Neuronal stem cell (in vitro differentiated cells): Measurements from ENCODE around the gene POSTN.

Experiments used
- DNase-seq: peaks from one replicate; pipeline ENCODE4 v3.0.0-alpha.2; 2013; ENCODE audit warnings: low spot score
- H2AFZ ChIP-seq: one replicate; pipeline ENCODE4 v1.6.1; 2013; ENCODE audit warnings: mild to moderate bottlenecking, low read length, inconsistent platforms
- H2AK5ac ChIP-seq: 2 replicates; pipeline ENCODE4 v1.6.1; 2013; ENCODE audit warnings: low read depth, mild to moderate bottlenecking, inconsistent platforms, low read length, moderate library complexity, mixed read lengths
- H2BK120ac ChIP-seq: 2 replicates; pipeline ENCODE4 v1.6.1; 2013; ENCODE audit warnings: low read depth, mild to moderate bottlenecking, inconsistent platforms, low read length, moderate library complexity, mixed read lengths
- H2BK12ac ChIP-seq: one replicate; pipeline ENCODE4 v1.6.1; 2013; ENCODE audit warnings: low read length, inconsistent platforms
- H2BK15ac ChIP-seq: 2 replicates; pipeline ENCODE4 v1.6.1; 2013; ENCODE audit warnings: mild to moderate bottlenecking, low read length, inconsistent platforms, mixed read lengths
- H2BK5ac ChIP-seq: one replicate; pipeline ENCODE4 v1.6.1; 2013; ENCODE audit warnings: inconsistent platforms, mild to moderate bottlenecking, low read length, moderate library complexity
- H3K14ac ChIP-seq: one replicate; pipeline ENCODE4 v1.6.1; 2013; ENCODE audit warnings: low read length, inconsistent platforms
- H3K18ac ChIP-seq: 2 replicates; pipeline ENCODE4 v1.6.1; 2013; ENCODE audit warnings: low read length, inconsistent platforms
- H3K23ac ChIP-seq: 2 replicates; pipeline ENCODE4 v1.6.1; 2013; ENCODE audit warnings: low read depth, mild to moderate bottlenecking, mixed read lengths, low read length, inconsistent platforms; ENCODE audit not compliant: poor library complexity
- H3K27ac ChIP-seq: replicated peaks from 3 replicates; pipeline ENCODE4 v1.5.1; 2013; ENCODE audit warnings: low read length, inconsistent platforms
- H3K27me3 ChIP-seq, 3 experiments: 2 replicates each; pipeline ENCODE4 v1.6.1; 2013; ENCODE audit warnings: low read length in 3 of 3, mild to moderate bottlenecking in 2 of 3, inconsistent platforms in 1 of 3, low read depth in 1 of 3, mixed read lengths in 1 of 3, moderate library complexity in 1 of 3; ENCODE audit not compliant: control insufficient read depth in 3 of 3, insufficient read depth in 3 of 3
- H3K36me3 ChIP-seq, 2 donors: replicated peaks in 1 of 2; 2 replicates each; pipeline ENCODE4 v1.6.1; 2013; ENCODE audit warnings: low read length in 2 of 2; ENCODE audit not compliant: control insufficient read depth in 2 of 2, insufficient read depth in 2 of 2
- H3K4ac ChIP-seq: 2 replicates; pipeline ENCODE4 v1.6.1; 2013; ENCODE audit warnings: inconsistent platforms, mild to moderate bottlenecking, low read length, moderate library complexity
- H3K4me1 ChIP-seq, 2 donors: 1 replicate in 1 of 2; 2 replicates in 1 of 2; pipeline ENCODE4 v1.6.1; 2013; ENCODE audit warnings: low read length in 2 of 2, low read depth in 1 of 2; ENCODE audit not compliant: control insufficient read depth in 2 of 2, insufficient read depth in 1 of 2
- H3K4me2 ChIP-seq: one replicate; pipeline ENCODE4 v1.6.1; 2013; ENCODE audit warnings: mild to moderate bottlenecking, low read length, inconsistent platforms; ENCODE audit not compliant: insufficient read depth, poor library complexity, severe bottlenecking
- H3K4me3 ChIP-seq, 2 donors: 2 replicates each; pipeline ENCODE4 v1.5.1; 2013; ENCODE audit warnings: low read length in 2 of 2, mild to moderate bottlenecking in 2 of 2, inconsistent platforms in 1 of 2, moderate library complexity in 1 of 2
- H3K79me1 ChIP-seq: one replicate; pipeline ENCODE4 v1.6.1; 2013; ENCODE audit warnings: low read depth, mild to moderate bottlenecking, inconsistent platforms, low read length, moderate library complexity
- H3K9ac ChIP-seq: one replicate; pipeline ENCODE4 v1.6.1; 2013; ENCODE audit warnings: mild to moderate bottlenecking, low read depth, low read length, inconsistent platforms; ENCODE audit not compliant: poor library complexity
- H3K9me3 ChIP-seq, 2 donors: replicated peaks in 1 of 2; 2 replicates each; pipeline versions ENCODE3 to v1.6.1; 2013; ENCODE audit warnings: low read length in 2 of 2, mild to moderate bottlenecking in 2 of 2, inconsistent platforms in 1 of 2, low read depth in 1 of 2, mixed read lengths in 1 of 2, moderate library complexity in 1 of 2; ENCODE audit not compliant: control insufficient read depth in 2 of 2, insufficient read depth in 1 of 2
- H4K8ac ChIP-seq: one replicate; pipeline ENCODE4 v1.6.1; 2013; ENCODE audit warnings: low read depth, mild to moderate bottlenecking, inconsistent platforms, low read length, moderate library complexity
- H4K91ac ChIP-seq: one replicate; pipeline ENCODE4 v1.6.1; 2013; ENCODE audit warnings: low read length, low read depth, mild to moderate bottlenecking, inconsistent platforms; ENCODE audit not compliant: poor library complexity
- WGBS, 2 donors: extraction: QIAGEN DNeasy Blood & Tissue Kit; methylation state at CpG; one replicate each; pipeline ENCODE4 v1.1.7; 2013; ENCODE audit warnings: missing lambda C conversion rate in 2 of 2, mixed read lengths in 1 of 2; ENCODE audit not compliant: insufficient read length in 2 of 2, insufficient replicate concordance in 1 of 2; ENCODE audit errors: extremely low coverage in 2 of 2; 5-methylcytosine and 5-hydroxymethylcytosine counted together

Gene POSTN

GRCh38 chr13:37531049-37531448 is 67.5 kb downstream of the POSTN start:
- Histone ChIP-seq H3K9ac (no peak overlapping the region), H3K18ac (no peak overlapping the region), H3K4me2 (no peak overlapping the region), H3K27ac (no peak overlapping the region), H3K4me3 (no peak overlapping the region), H2AK5ac (no peak overlapping the region), H3K14ac (no peak overlapping the region), H3K9me3 (no peaks in the 10 kb centered on the region), H3K27me3 (no peaks in the 10 kb centered on the region), H3K23ac (no peak overlapping the region), H2BK5ac (no peak overlapping the region), H2BK15ac (no peak overlapping the region), H3K36me3 (no peaks in the 10 kb centered on the region), H2AFZ (no peak overlapping the region), H4K91ac (no peak overlapping the region), H3K4me1 (no peaks in the 10 kb centered on the region), H2BK120ac (no peak overlapping the region), H4K8ac (no peak overlapping the region), H3K4ac (no peak overlapping the region), H2BK12ac (no peak overlapping the region), H3K79me1 (no peaks in the 10 kb centered on the region)
- no CpG with 5 or more reads among the region's 2 CpGs for whole genome bisulfite sequencing, 2 donors
- DNase-seq: no peak

- Histone ChIP-seq H2AK5ac (no peak overlapping the region), H4K8ac (no peak overlapping the region), H3K23ac (no peak overlapping the region), H3K18ac (no peak overlapping the region), H3K9ac (no peak overlapping the region), H3K4ac (no peak overlapping the region), H3K27ac (no peak overlapping the region), H3K79me1 (no peaks in the 10 kb centered on the region), H3K4me1 (no peaks in the 10 kb centered on the region), H3K14ac (no peak overlapping the region), H3K4me2 (no peak overlapping the region), H4K91ac (no peak overlapping the region), H2BK5ac (no peak overlapping the region), H2BK12ac (no peak overlapping the region), H3K4me3 (no peak overlapping the region), H3K9me3 (no peaks in the 10 kb centered on the region), H3K27me3 (no peaks in the 10 kb centered on the region), H2AFZ (no peak overlapping the region), H2BK15ac (no peak overlapping the region), H3K36me3 (no peaks in the 10 kb centered on the region), H2BK120ac (no peak overlapping the region)
- no peak for DNase-seq
- WGBS, 2 donors: no CpG with 5 or more reads among the region's 2 CpGs
Measured at GRCh38 chr13:37529751-37530385, 68.7 kb downstream of the POSTN start.

- Histone ChIP-seq H3K9ac (no peak overlapping the region), H2AK5ac (no peak overlapping the region), H3K36me3 (no peaks in the 10 kb centered on the region), H3K23ac (no peak overlapping the region), H2BK12ac (no peak overlapping the region), H3K4me2 (no peak overlapping the region), H3K27ac (no peak overlapping the region), H4K91ac (no peak overlapping the region), H3K79me1 (no peaks in the 10 kb centered on the region), H3K14ac (no peak overlapping the region), H2BK5ac (no peak overlapping the region), H3K9me3 (no peaks in the 10 kb centered on the region), H3K27me3 (no peaks in the 10 kb centered on the region), H3K4ac (no peak overlapping the region), H2AFZ (peak overlapping the region; percentile 28), H3K4me1 (no peaks in the 10 kb centered on the region), H3K4me3 (no peak overlapping the region), H4K8ac (no peak overlapping the region), H2BK15ac (no peak overlapping the region), H2BK120ac (no peak overlapping the region), H3K18ac (no peak overlapping the region)
- no CpG with 5 or more reads among the region's 3 CpGs for WGBS, 2 donors
- no peak for DNase-seq
Measured at GRCh38 chr13:37526710-37527473, 71.7 kb downstream of the POSTN start.

- H3K4me3 ChIP-seq: no peak overlapping the region
- no peaks in the 10 kb centered on the region for H3K79me1 ChIP-seq
- no peak overlapping the region for H3K9ac ChIP-seq
- no peak overlapping the region for H3K4ac ChIP-seq
- no peaks in the 10 kb centered on the region for H3K36me3 ChIP-seq
- no peak overlapping the region for H3K4me2 ChIP-seq
- H2BK120ac ChIP-seq: no peak overlapping the region
- no peaks in the 10 kb centered on the region for H3K9me3 ChIP-seq
- no peak overlapping the region for H2BK5ac ChIP-seq
- H2AFZ ChIP-seq: no peak overlapping the region
- H2AK5ac ChIP-seq: no peak overlapping the region
- H3K14ac ChIP-seq: no peak overlapping the region
- no CpG with 5 or more reads among the region's 1 CpG for WGBS, 2 donors
- no peak overlapping the region for H3K23ac ChIP-seq
- no peak overlapping the region for H3K27ac ChIP-seq
- H3K4me1 ChIP-seq: no peaks in the 10 kb centered on the region
- DNase-seq: no peak
- H4K91ac ChIP-seq: no peak overlapping the region
- no peak overlapping the region for H3K18ac ChIP-seq
- H2BK12ac ChIP-seq: no peak overlapping the region
- H4K8ac ChIP-seq: no peak overlapping the region
- H2BK15ac ChIP-seq: no peak overlapping the region
- no peaks in the 10 kb centered on the region for H3K27me3 ChIP-seq
Measured at GRCh38 chr13:37515226-37515625, 83.3 kb downstream of the POSTN start.
